ENCODE results near the gene NR6A1.

The NR6A1 gene

DNA sequence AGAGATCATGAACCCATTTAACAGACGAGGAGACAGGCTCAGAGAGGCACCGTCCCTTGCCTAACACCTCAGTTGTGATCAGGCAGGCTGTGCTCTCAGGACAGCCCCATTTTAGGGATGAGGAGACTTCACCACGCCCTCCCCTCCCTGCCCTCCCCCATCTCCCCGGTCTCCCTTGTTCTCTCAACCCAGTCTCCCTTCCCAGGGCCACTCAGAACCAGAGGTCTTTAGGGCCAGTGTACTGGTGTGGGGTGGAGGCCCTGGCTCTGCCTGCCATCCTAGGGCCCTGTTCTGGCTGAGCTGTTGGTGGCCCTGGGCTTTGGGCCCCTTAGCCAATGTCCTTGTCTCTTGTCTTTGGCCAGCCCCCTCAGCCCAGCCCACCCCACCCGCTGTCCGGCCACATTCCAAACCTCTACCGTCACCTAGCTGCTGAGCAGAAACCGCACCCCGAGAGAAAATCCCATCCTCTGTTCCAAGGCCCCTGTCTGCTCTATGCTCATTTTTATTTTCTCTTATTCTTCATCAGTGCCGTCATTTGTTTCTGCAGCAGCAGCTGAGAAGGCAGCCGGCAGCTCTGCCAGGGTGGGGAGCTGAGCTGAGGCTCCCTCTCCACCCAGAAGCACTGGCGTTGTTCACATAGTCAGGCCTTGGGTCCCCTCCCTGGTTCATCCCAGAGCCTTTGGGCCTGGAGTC is 39.7 kb upstream of the NR6A1 start:
- peak; percentile 77 for ATAC-seq
- no peak for TF ChIP-seq ZNF8 (CRISPR knock-in tag; IDR thresholded peaks at IDR 0.05)
- no peak for TF ChIP-seq ZNF565 (CRISPR knock-in tag; conservative IDR thresholded peaks at IDR 0.05; ENCODE audit: low read depth)
- TF ChIP-seq OSR1 (CRISPR knock-in tag; IDR thresholded peaks at IDR 0.05), result no peak

DNA sequence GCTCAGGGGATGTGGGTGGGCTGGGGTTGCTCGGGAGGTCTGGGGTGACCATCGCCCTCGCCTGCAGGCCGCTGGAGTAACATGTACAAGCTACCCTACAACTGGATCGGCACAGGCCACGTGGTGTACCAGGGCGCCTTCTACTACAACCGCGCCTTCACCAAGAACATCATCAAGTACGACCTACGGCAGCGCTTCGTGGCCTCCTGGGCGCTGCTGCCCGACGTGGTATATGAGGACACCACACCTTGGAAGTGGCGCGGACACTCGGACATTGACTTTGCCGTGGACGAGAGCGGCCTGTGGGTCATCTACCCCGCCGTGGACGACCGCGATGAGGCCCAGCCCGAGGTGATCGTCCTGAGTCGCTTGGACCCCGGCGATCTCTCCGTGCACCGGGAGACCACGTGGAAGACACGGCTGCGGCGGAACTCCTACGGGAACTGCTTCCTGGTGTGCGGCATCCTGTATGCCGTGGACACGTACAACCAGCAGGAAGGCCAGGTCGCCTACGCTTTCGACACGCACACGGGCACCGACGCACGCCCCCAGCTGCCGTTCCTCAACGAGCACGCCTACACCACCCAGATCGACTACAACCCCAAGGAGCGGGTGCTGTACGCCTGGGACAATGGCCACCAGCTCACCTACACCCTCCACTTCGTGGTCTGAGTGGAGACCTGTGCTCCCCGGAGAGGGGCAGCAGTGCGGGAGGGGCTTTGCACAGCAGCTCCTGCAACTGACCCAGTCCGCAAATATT is 38.8 kb upstream of the NR6A1 start:
- TF ChIP-seq, protein P1, sequence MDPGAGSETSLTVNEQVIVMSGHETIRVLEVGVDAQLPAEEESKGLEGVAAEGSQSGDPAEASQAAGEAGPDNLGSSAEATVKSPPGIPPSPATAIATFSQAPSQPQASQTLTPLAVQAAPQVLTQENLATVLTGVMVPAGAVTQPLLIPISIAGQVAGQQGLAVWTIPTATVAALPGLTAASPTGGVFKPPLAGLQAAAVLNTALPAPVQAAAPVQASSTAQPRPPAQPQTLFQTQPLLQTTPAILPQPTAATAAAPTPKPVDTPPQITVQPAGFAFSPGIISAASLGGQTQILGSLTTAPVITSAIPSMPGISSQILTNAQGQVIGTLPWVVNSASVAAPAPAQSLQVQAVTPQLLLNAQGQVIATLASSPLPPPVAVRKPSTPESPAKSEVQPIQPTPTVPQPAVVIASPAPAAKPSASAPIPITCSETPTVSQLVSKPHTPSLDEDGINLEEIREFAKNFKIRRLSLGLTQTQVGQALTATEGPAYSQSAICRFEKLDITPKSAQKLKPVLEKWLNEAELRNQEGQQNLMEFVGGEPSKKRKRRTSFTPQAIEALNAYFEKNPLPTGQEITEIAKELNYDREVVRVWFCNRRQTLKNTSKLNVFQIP (CRISPR knock-in tag; IDR thresholded peaks at IDR 0.05; ENCODE audit: borderline replicate concordance, low read depth), result no peak
- TF ChIP-seq, protein P2, sequence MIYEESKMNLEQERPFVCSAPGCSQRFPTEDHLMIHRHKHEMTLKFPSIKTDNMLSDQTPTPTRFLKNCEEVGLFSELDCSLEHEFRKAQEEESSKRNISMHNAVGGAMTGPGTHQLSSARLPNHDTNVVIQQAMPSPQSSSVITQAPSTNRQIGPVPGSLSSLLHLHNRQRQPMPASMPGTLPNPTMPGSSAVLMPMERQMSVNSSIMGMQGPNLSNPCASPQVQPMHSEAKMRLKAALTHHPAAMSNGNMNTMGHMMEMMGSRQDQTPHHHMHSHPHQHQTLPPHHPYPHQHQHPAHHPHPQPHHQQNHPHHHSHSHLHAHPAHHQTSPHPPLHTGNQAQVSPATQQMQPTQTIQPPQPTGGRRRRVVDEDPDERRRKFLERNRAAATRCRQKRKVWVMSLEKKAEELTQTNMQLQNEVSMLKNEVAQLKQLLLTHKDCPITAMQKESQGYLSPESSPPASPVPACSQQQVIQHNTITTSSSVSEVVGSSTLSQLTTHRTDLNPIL (CRISPR knock-in tag; IDR thresholded peaks at IDR 0.05; ENCODE audit: low read depth), result no peak
- TF ChIP-seq ZFP3 (CRISPR knock-in tag; IDR thresholded peaks at IDR 0.05), result no peak
- no peak for TF ChIP-seq TCF4 (CRISPR knock-in tag; IDR thresholded peaks at IDR 0.05; ENCODE audit: borderline replicate concordance)
- TF ChIP-seq GLIS3 (CRISPR knock-in tag; IDR thresholded peaks at IDR 0.05), result no peak
- no peak for TF ChIP-seq ZFP30 (CRISPR knock-in tag; IDR thresholded peaks at IDR 0.05)
- TF ChIP-seq SNAI2 (CRISPR knock-in tag; IDR thresholded peaks at IDR 0.05), result no peak
- no peak for TF ChIP-seq ZNF8 (CRISPR knock-in tag; IDR thresholded peaks at IDR 0.05)
- TF ChIP-seq, protein P3, sequence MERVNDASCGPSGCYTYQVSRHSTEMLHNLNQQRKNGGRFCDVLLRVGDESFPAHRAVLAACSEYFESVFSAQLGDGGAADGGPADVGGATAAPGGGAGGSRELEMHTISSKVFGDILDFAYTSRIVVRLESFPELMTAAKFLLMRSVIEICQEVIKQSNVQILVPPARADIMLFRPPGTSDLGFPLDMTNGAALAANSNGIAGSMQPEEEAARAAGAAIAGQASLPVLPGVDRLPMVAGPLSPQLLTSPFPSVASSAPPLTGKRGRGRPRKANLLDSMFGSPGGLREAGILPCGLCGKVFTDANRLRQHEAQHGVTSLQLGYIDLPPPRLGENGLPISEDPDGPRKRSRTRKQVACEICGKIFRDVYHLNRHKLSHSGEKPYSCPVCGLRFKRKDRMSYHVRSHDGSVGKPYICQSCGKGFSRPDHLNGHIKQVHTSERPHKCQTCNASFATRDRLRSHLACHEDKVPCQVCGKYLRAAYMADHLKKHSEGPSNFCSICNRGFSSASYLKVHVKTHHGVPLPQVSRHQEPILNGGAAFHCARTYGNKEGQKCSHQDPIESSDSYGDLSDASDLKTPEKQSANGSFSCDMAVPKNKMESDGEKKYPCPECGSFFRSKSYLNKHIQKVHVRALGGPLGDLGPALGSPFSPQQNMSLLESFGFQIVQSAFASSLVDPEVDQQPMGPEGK (CRISPR knock-in tag; IDR thresholded peaks at IDR 0.05; ENCODE audit: borderline replicate concordance), result no peak
- TF ChIP-seq ZNF70 (CRISPR knock-in tag; IDR thresholded peaks at IDR 0.05), result no peak
- TF ChIP-seq ARNTL (CRISPR knock-in tag; IDR thresholded peaks at IDR 0.05; ENCODE audit: borderline replicate concordance, low read depth), result no peak
- no peak for TF ChIP-seq PPARA (CRISPR knock-in tag; IDR thresholded peaks at IDR 0.05; ENCODE audit: borderline replicate concordance)
- no peak for TF ChIP-seq BACH2 (CRISPR knock-in tag; IDR thresholded peaks at IDR 0.05; ENCODE audit: borderline replicate concordance)
- no peak for TF ChIP-seq ZC3H10 (CRISPR knock-in tag; IDR thresholded peaks at IDR 0.05)
- TF ChIP-seq TOX (CRISPR knock-in tag; IDR thresholded peaks at IDR 0.05; ENCODE audit: borderline replicate concordance), result no peak
- ATAC-seq, result no peak

DNA sequence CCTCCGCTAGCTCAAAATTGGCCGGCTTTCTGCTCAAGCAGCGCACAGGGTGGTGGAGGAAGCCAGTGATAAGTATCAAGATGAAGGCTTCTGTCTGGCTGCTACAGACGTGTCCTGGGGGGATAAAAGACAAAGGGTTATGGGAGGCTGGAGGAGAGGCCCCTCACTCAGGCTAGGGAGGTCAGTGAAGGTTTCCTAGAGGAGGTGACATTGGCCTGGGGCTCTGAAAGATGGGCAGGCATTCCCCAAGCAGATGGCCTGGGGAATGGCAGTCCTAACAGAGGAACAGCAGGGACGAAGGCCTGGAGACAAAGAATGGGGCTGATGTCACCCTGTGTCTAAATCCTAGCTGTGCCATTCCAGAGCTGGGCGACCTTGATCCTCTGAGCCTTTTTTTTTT is 38.1 kb upstream of the NR6A1 start:
- ATAC-seq, result no peak
- TF ChIP-seq ESRRG (CRISPR knock-in tag; IDR thresholded peaks at IDR 0.05) (no peak), GLIS3 (CRISPR knock-in tag; IDR thresholded peaks at IDR 0.05) (no peak), ZFP3 (CRISPR knock-in tag; IDR thresholded peaks at IDR 0.05) (no peak), ISL1 (CRISPR knock-in tag; IDR thresholded peaks at IDR 0.05) (no peak), RARB (CRISPR knock-in tag; IDR thresholded peaks at IDR 0.05) (no peak)
- TF ChIP-seq, protein P4, sequence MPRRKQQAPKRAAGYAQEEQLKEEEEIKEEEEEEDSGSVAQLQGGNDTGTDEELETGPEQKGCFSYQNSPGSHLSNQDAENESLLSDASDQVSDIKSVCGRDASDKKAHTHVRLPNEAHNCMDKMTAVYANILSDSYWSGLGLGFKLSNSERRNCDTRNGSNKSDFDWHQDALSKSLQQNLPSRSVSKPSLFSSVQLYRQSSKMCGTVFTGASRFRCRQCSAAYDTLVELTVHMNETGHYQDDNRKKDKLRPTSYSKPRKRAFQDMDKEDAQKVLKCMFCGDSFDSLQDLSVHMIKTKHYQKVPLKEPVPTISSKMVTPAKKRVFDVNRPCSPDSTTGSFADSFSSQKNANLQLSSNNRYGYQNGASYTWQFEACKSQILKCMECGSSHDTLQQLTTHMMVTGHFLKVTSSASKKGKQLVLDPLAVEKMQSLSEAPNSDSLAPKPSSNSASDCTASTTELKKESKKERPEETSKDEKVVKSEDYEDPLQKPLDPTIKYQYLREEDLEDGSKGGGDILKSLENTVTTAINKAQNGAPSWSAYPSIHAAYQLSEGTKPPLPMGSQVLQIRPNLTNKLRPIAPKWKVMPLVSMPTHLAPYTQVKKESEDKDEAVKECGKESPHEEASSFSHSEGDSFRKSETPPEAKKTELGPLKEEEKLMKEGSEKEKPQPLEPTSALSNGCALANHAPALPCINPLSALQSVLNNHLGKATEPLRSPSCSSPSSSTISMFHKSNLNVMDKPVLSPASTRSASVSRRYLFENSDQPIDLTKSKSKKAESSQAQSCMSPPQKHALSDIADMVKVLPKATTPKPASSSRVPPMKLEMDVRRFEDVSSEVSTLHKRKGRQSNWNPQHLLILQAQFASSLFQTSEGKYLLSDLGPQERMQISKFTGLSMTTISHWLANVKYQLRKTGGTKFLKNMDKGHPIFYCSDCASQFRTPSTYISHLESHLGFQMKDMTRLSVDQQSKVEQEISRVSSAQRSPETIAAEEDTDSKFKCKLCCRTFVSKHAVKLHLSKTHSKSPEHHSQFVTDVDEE (CRISPR knock-in tag; IDR thresholded peaks at IDR 0.05), result no peak
- TF ChIP-seq, protein P1 (CRISPR knock-in tag; IDR thresholded peaks at IDR 0.05; ENCODE audit: borderline replicate concordance, low read depth), result no peak

All from SK-N-SH treated with all-trans-retinoic acid at 6 μM for 48 hours (cell line).